OCI-LY3 (cell line): Measurements from ENCODE around the gene TSEN54.
"Not testable (repeated sequence)": the region's sequence is repeated elsewhere in the genome, so short reads cannot be mapped to it uniquely, and the experiment has no call there.

ENCODE experiments used
- EZH2phosphoT487 ChIP-seq: fragments of 200-600 bp; shearing (Covaris generic); IDR thresholded peaks from 2 replicates; pipeline ENCODE4 v1.6.1; 2018; ENCODE audit warnings: antibody characterized with exemption, mixed run types, low read depth
- TF ChIP-seq, protein P1 (sequence below): fragments of 200-600, 300-600 bp; sonication (generic); IDR thresholded peaks from 2 replicates; pipeline ENCODE4 v1.5.1; 2014; ENCODE audit warnings: antibody characterized with exemption, low read length, low read depth

DNA sequence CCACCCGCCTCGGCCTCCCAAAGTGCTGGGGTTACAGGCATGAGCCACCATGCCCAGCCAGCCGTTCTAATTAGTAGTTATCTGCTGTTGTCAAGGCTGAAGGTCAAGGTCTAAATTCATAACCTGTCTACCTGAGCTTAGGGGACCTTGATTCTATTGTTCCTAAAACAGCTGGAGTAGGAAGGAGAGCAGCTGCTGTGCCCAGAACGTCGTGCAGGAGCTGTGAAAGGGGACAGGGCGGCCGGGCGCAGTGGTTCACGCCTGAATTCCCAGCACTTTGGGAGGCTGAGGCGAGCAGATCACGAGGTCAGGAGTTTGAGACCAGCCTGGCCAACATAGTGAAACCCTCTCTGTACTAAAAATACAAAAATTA, 38.9 kb upstream of the TSEN54 start:
- TF ChIP-seq, protein P1, sequence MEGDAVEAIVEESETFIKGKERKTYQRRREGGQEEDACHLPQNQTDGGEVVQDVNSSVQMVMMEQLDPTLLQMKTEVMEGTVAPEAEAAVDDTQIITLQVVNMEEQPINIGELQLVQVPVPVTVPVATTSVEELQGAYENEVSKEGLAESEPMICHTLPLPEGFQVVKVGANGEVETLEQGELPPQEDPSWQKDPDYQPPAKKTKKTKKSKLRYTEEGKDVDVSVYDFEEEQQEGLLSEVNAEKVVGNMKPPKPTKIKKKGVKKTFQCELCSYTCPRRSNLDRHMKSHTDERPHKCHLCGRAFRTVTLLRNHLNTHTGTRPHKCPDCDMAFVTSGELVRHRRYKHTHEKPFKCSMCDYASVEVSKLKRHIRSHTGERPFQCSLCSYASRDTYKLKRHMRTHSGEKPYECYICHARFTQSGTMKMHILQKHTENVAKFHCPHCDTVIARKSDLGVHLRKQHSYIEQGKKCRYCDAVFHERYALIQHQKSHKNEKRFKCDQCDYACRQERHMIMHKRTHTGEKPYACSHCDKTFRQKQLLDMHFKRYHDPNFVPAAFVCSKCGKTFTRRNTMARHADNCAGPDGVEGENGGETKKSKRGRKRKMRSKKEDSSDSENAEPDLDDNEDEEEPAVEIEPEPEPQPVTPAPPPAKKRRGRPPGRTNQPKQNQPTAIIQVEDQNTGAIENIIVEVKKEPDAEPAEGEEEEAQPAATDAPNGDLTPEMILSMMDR = not testable (repeated sequence)
- not testable (repeated sequence) for TF ChIP-seq EZH2phosphoT487
